Esophagus muscularis mucosa (tissue), 4 donors: ENCODE results near the gene GPR4.

Experiments used
- EP300 ChIP-seq: sonication (generic); formaldehyde crosslinking; IDR thresholded peaks from one replicate; pipeline ENCODE4 v1.6.1; 2017; ENCODE audit warnings: antibody characterized with exemption
- POLR2A ChIP-seq: fragments of 450-650 bp; IDR thresholded peaks from one replicate; pipeline ENCODE4 v1.6.1; 2017; ENCODE audit warnings: antibody characterized with exemption, moderate library complexity, mild to moderate bottlenecking, low read depth
- POLR2AphosphoS5 ChIP-seq, 2 donors: sonication (generic); formaldehyde crosslinking; IDR thresholded peaks; one replicate each; pipeline ENCODE4 v1.6.1; 2017; ENCODE audit warnings: antibody characterized with exemption in 2 of 2
- TF ChIP-seq, protein P1 (sequence below), 3 experiments: fragments of 200-600 bp in 2 of 3; fragments of 450-650 bp in 1 of 3; sonication (generic) in 2 of 3; IDR thresholded peaks; one replicate each; pipeline ENCODE4 v1.5.1; 2017 to 2019; ENCODE audit warnings: antibody characterized with exemption in 3 of 3, mild to moderate bottlenecking in 2 of 3, moderate library complexity in 1 of 3

- TF ChIP-seq, protein P1, sequence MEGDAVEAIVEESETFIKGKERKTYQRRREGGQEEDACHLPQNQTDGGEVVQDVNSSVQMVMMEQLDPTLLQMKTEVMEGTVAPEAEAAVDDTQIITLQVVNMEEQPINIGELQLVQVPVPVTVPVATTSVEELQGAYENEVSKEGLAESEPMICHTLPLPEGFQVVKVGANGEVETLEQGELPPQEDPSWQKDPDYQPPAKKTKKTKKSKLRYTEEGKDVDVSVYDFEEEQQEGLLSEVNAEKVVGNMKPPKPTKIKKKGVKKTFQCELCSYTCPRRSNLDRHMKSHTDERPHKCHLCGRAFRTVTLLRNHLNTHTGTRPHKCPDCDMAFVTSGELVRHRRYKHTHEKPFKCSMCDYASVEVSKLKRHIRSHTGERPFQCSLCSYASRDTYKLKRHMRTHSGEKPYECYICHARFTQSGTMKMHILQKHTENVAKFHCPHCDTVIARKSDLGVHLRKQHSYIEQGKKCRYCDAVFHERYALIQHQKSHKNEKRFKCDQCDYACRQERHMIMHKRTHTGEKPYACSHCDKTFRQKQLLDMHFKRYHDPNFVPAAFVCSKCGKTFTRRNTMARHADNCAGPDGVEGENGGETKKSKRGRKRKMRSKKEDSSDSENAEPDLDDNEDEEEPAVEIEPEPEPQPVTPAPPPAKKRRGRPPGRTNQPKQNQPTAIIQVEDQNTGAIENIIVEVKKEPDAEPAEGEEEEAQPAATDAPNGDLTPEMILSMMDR (IDR thresholded peaks at IDR 0.05) = no peak
- no peak for TF ChIP-seq POLR2A
- TF ChIP-seq POLR2AphosphoS5 (IDR thresholded peaks at IDR 0.05) = no peak
- TF ChIP-seq EP300 = no peak
These were observed 8.5 kb downstream of the GPR4 start for GRCh38 chr19:45593520-45593919.
